CD4-positive, alpha-beta T cell treated with Interleukin-17A for 4 hours (primary cell): ENCODE data around the gene SLC35A3.
"Not testable (repeated sequence)": the region's sequence is repeated elsewhere in the genome, so short reads cannot be mapped to it uniquely, and the experiment has no call there.

Experiments used
- DNase-seq: peaks from one replicate; pipeline ENCODE4 v3.0.0-alpha.2; 2020; ENCODE audit warnings: mixed read lengths

The SLC35A3 gene

GRCh38 chr1:100036718-100037655 lies 67.2 kb downstream of the SLC35A3 start:
- DNase-seq, result no peak

GRCh38 chr1:100037656-100037926 lies 67.8 kb downstream of the SLC35A3 start:
- DNase-seq, result no peak

- DNase-seq, result peak; percentile 91
These were observed 68.3 kb downstream of the SLC35A3 start for GRCh38 chr1:100037927-100038659.

GRCh38 chr1:100038660-100039287 lies 69.0 kb downstream of the SLC35A3 start:
- peak; percentile 77 for DNase-seq

GRCh38 chr1:100039591-100039990 lies 69.8 kb downstream of the SLC35A3 start:
- no peak for DNase-seq

- DNase-seq, result no peak
These were observed 75.4 kb downstream of the SLC35A3 start for GRCh38 chr1:100045206-100045605.

- DNase-seq, result not testable (repeated sequence)
These were observed 77.5 kb downstream of the SLC35A3 start for GRCh38 chr1:100047235-100047708.

GRCh38 chr1:100050139-100050538 lies 80.3 kb downstream of the SLC35A3 start:
- DNase-seq, result no peak

GRCh38 chr1:100051401-100051800 lies 81.6 kb downstream of the SLC35A3 start:
- no peak for DNase-seq

- DNase-seq, result no peak
These were observed 82.1 kb downstream of the SLC35A3 start for GRCh38 chr1:100051893-100052292.

GRCh38 chr1:100053119-100053518 lies 83.3 kb downstream of the SLC35A3 start:
- DNase-seq, result no peak

GRCh38 chr1:100053727-100054126 lies 83.9 kb downstream of the SLC35A3 start:
- no peak for DNase-seq

- no peak for DNase-seq
These were observed 91.9 kb downstream of the SLC35A3 start for GRCh38 chr1:100061681-100062080.

GRCh38 chr1:100065183-100065968 lies 95.6 kb downstream of the SLC35A3 start:
- DNase-seq, result no peak

- DNase-seq, result no peak
These were observed 96.1 kb downstream of the SLC35A3 start for GRCh38 chr1:100065969-100066227.

- no peak for DNase-seq
These were observed 100.6 kb downstream of the SLC35A3 start for GRCh38 chr1:100070201-100070939.

- no peak for DNase-seq
These were observed 103.7 kb downstream of the SLC35A3 start for GRCh38 chr1:100073531-100073930.

- no peak for DNase-seq
These were observed 105.0 kb downstream of the SLC35A3 start for GRCh38 chr1:100074604-100075395.

GRCh38 chr1:100075773-100076172 lies 106.0 kb downstream of the SLC35A3 start:
- no peak for DNase-seq

- DNase-seq, result no peak
These were observed 106.5 kb downstream of the SLC35A3 start for GRCh38 chr1:100076319-100076718.

- no peak for DNase-seq
These were observed 106.9 kb downstream of the SLC35A3 start for GRCh38 chr1:100076744-100077143.
